SK-N-SH (cell line): ENCODE results near the gene EEFSEC. TPM values are rescaled to one million over a fixed set of nuclear protein-coding genes. Genes with fewer than 3 reads are reported as not detected.

Experiments
- CTCF ChIA-PET: fragments of 300-600, 350-600 bp; formaldehyde crosslinking; extraction: SDS; loops from one replicate; lab custom pipeline; 2021; lab: Yijun Ruan, JAX
- POLR2A ChIA-PET: fragments of 350-600 bp; sonication (Branson Sonifier 250); formaldehyde crosslinking; extraction: SDS; loops from one replicate; lab custom pipeline; 2020; ENCODE audit warnings: antibody characterized with exemption, inconsistent platforms; lab: Yijun Ruan, JAX
- DNase-seq: peaks from one replicate; pipeline ENCODE4 v3.0.0; 2012
- H2AFZ ChIP-seq: fragments of 200-600 bp; sonication (generic); 2 replicates; pipeline ENCODE4 v1.8.1; 2016; ENCODE audit warnings: antibody characterized with exemption, mild to moderate bottlenecking, low read depth
- H3F3A ChIP-seq: fragments of 200-600 bp; sonication (generic); replicated peaks from 2 replicates; pipeline ENCODE3; 2016; ENCODE audit warnings: antibody characterized with exemption, mild to moderate bottlenecking; ENCODE audit not compliant: insufficient read depth
- H3K27ac ChIP-seq, 2 experiments: fragments of 200-500 bp in 1 of 2; fragments of 200-600 bp in 1 of 2; sonication (Bioruptor generic) in 1 of 2; sonication (generic), shearing (Covaris generic) in 1 of 2; 2 replicates each; pipeline versions ENCODE4 v1.5.1 to v1.6.1; 2014 to 2016; ENCODE audit warnings: low read depth in 2 of 2, inconsistent platforms in 1 of 2, low read length in 1 of 2, mild to moderate bottlenecking in 1 of 2, mixed read lengths in 1 of 2
- H3K27me3 ChIP-seq: fragments of 200-600 bp; sonication (generic), shearing (Covaris generic); 2 replicates; pipeline ENCODE4 v1.6.1; 2016; ENCODE audit warnings: mixed run types; ENCODE audit not compliant: insufficient read depth
- H3K36me3 ChIP-seq, 2 experiments: fragments of 200-500 bp in 1 of 2; fragments of 200-600 bp in 1 of 2; sonication (Bioruptor generic) in 1 of 2; sonication (generic) in 1 of 2; replicated peaks in 1 of 2; 2 replicates each; pipeline versions ENCODE3 to v1.5.1; 2014 to 2016; ENCODE audit warnings: low read length in 1 of 2, mild to moderate bottlenecking in 1 of 2; ENCODE audit not compliant: insufficient read depth in 2 of 2, control insufficient read depth in 1 of 2
- H3K4me1 ChIP-seq, 2 experiments: fragments of 200-500 bp in 1 of 2; fragments of 200-600 bp in 1 of 2; sonication (Bioruptor generic) in 1 of 2; sonication (generic), shearing (Covaris generic) in 1 of 2; 2 replicates each; pipeline versions ENCODE4 v1.5.1 to v1.6.1; 2014 to 2016; ENCODE audit warnings: low read depth in 1 of 2, low read length in 1 of 2, mixed run types in 1 of 2; ENCODE audit not compliant: insufficient read depth in 2 of 2, control insufficient read depth in 1 of 2
- H3K4me2 ChIP-seq: fragments of 200-600 bp; sonication (generic), shearing (Covaris generic); 2 replicates; pipeline ENCODE4 v1.6.1; 2017; ENCODE audit warnings: mixed run types
- H3K4me3 ChIP-seq, 2 experiments: fragments of 200-500 bp in 1 of 2; fragments of 200-600 bp in 1 of 2; sonication (Bioruptor generic) in 1 of 2; sonication (generic), shearing (Covaris generic) in 1 of 2; 2 replicates each; pipeline versions ENCODE4 v1.5.1 to v1.8.1; 2014 to 2016; ENCODE audit warnings: low read depth in 2 of 2, inconsistent platforms in 1 of 2, low read length in 1 of 2, mild to moderate bottlenecking in 1 of 2, mixed read lengths in 1 of 2, moderate library complexity in 1 of 2
- H3K79me2 ChIP-seq: fragments of 200-600 bp; sonication (generic); 2 replicates; pipeline ENCODE4 v1.8.1; 2017; ENCODE audit warnings: mild to moderate bottlenecking; ENCODE audit not compliant: insufficient read depth
- H3K9ac ChIP-seq: fragments of 200-600 bp; sonication (generic); 2 replicates; pipeline ENCODE4 v1.6.1; 2017; ENCODE audit warnings: mixed run types
- H3K9me2 ChIP-seq: fragments of 200-600 bp; sonication (generic); 2 replicates; pipeline ENCODE4 v1.6.1; 2017; ENCODE audit warnings: mixed run types
- H3K9me3 ChIP-seq: fragments of 200-600 bp; sonication (generic); 2 replicates; pipeline ENCODE4 v1.6.1; 2017; ENCODE audit warnings: mixed run types, mild to moderate bottlenecking, moderate library complexity
- H4K20me1 ChIP-seq: fragments of 200-600 bp; sonication (generic); 2 replicates; pipeline ENCODE4 v1.6.1; 2017; ENCODE audit warnings: mild to moderate bottlenecking, mixed run types; ENCODE audit not compliant: insufficient read depth
- CTCF ChIP-seq: fragments of 200-600 bp; sonication (generic); IDR thresholded peaks from 2 replicates; pipeline ENCODE4 v1.6.1; 2017; ENCODE audit warnings: antibody characterized with exemption, mild to moderate bottlenecking, moderate library complexity
- IRF3 ChIP-seq: fragments of 150-350 bp; IDR thresholded peaks from 2 replicates; pipeline ENCODE4 v1.6.1; 2016; ENCODE audit warnings: mild to moderate bottlenecking, low read depth, low read length
- MAX ChIP-seq: IDR thresholded peaks from 2 replicates; pipeline ENCODE4 v1.4.0; 2012; ENCODE audit warnings: low read depth
- MXI1 ChIP-seq: IDR thresholded peaks from 2 replicates; pipeline ENCODE4 v1.6.1; 2012; ENCODE audit warnings: mild to moderate bottlenecking, low read depth, low read length, improper control_type of control experiment
- PBX3 ChIP-seq: IDR thresholded peaks from 2 replicates; pipeline ENCODE4; 2012
- POLR2AphosphoS5 ChIP-seq: IDR thresholded peaks from 2 replicates; pipeline ENCODE4 v1.6.1; 2012; ENCODE audit warnings: low read depth, low read length
- RAD21 ChIP-seq: IDR thresholded peaks from 2 replicates; pipeline ENCODE4 v1.6.1; 2012; ENCODE audit warnings: mild to moderate bottlenecking, low read length
- REST ChIP-seq: IDR thresholded peaks from 2 replicates; pipeline ENCODE4 v1.6.1; 2012; ENCODE audit warnings: mild to moderate bottlenecking, low read depth, low read length, moderate library complexity
- RFX5 ChIP-seq: IDR thresholded peaks from 2 replicates; pipeline ENCODE4 v1.6.1; 2012; ENCODE audit warnings: mild to moderate bottlenecking, improper control_type of control experiment, low read length
- ZBTB33 ChIP-seq: IDR thresholded peaks from 2 replicates; pipeline ENCODE4 v1.4.0; 2012; ENCODE audit warnings: low read depth, borderline replicate concordance
- WGBS: methylation state at CpG from one replicate; pipeline ENCODE4 v1.1.6; 2017; ENCODE audit warnings: low lambda C conversion rate; 5-methylcytosine and 5-hydroxymethylcytosine counted together
- polyA plus RNA-seq, 3 experiments: library from polyadenylated mRNA; depleted of rRNA; stranded (reverse); fragments of >200 nt; gene quantifications; 2 replicates each; pipeline ENCODE4 v1.2.3, GENCODE V29; 2012

Gene EEFSEC
- polyA plus RNA-seq, 1 of the 3 experiments (the other 2 are of a cell fraction): 12.4 TPM

- TF ChIP-seq REST (no peak), RAD21 (no peak)
- TF ChIP-seq, all 33 proteins: peak for 0
Observed at GRCh38 chr3:128307781-128308469, 154.6 kb downstream of the EEFSEC start (continued).

GRCh38 chr3:128309026-128309425, 155.7 kb downstream of the EEFSEC start:
- POLR2A ChIA-PET: interaction anchor here (1.0 to 1.9 kb wide), 3 partner anchors 174 to 183 kb away, joined by 3 to 5 read pairs (median 4); no protein-coding TSS in a partner anchor
- Histone ChIP-seq H3K27ac (no peak overlapping the region), H3K9me3 (no peaks in the 10 kb centered on the region), H3K27me3 (no peaks in the 10 kb centered on the region), H2AFZ (no peak overlapping the region), H3K79me2 (no peaks in the 10 kb centered on the region), H3K36me3 (peaks cover 0 to 5% of the 10 kb centered on the region in 2 experiments), H3K9me2 (no peaks in the 10 kb centered on the region), H3K9ac (no peak overlapping the region), H3F3A (peaks cover 7% of the 10 kb centered on the region), H3K4me1 (peaks cover 0 to 26% of the 10 kb centered on the region in 2 experiments; a peak in 2 of 4 replicates), H3K4me3 (no peak overlapping the region), H3K4me2 (no peak overlapping the region)
- no peak for DNase-seq
- CTCF ChIA-PET: interaction anchor here (1.3 to 4.0 kb wide), 6 partner anchors 11 to 300 kb away, joined by 3 to 35 read pairs (median 12); no protein-coding TSS in a partner anchor
- 94% methylated on average over 8 of the region's 8 CpGs for WGBS
- TF ChIP-seq ZBTB33 (no peak), POLR2AphosphoS5 (no peak), PBX3 (no peak), IRF3 (no peak), MAX (no peak), MXI1 (no peak), CTCF (no peak), RFX5 (no peak)
- TF ChIP-seq, all 33 proteins: peak for 0
- H4K20me1 ChIP-seq: no peaks in the 10 kb centered on the region
